Lower lobe of right lung (tissue), 2 donors: ENCODE measurements around the gene POLR3GL. TPM values are rescaled to one million over a fixed set of nuclear protein-coding genes. Genes with fewer than 3 reads are reported as not detected.
A peak's percentile ranks its signal among the peaks of the same experiment; 100 is the strongest.
"Not testable (repeated sequence)": the region's sequence is repeated elsewhere in the genome, so short reads cannot be mapped to it uniquely, and the experiment has no call there.

ENCODE experiments used
- ATAC-seq, 2 donors: fragments of 200-7000 bp; cut with Tn5 transposase; one replicate each; pipeline ENCODE4 v1.9.1; 2020 to 2022; ENCODE audit warnings: mild to moderate bottlenecking in 2 of 2, moderate library complexity in 2 of 2
- DNase-seq: peaks from one replicate; pipeline ENCODE4 v3.0.0-alpha.2; 2020
- H3K27ac ChIP-seq: fragments of 200-600 bp; one replicate; pipeline ENCODE4 v1.8.0; 2022
- H3K27me3 ChIP-seq: fragments of 200-600 bp; one replicate; pipeline ENCODE4 v1.8.0; 2022; ENCODE audit warnings: low read depth
- H3K36me3 ChIP-seq: fragments of 200-600 bp; one replicate; pipeline ENCODE4 v1.8.0; 2022; ENCODE audit warnings: mild to moderate bottlenecking
- H3K4me1 ChIP-seq: fragments of 200-600 bp; one replicate; pipeline ENCODE4 v1.8.0; 2022
- H3K4me3 ChIP-seq: fragments of 200-600 bp; one replicate; pipeline ENCODE4 v1.8.0; 2022; ENCODE audit warnings: mild to moderate bottlenecking
- H3K9me3 ChIP-seq: fragments of 200-600 bp; one replicate; pipeline ENCODE4 v1.8.0; 2022
- intact Hi-C: fragments of 100-400 bp; cut with DNase I; formaldehyde crosslinking; loops from one replicate; pipeline ENCODE4 v1.11.0; 2022
- total RNA-seq: library from RNA; stranded (reverse); fragmentation: NEBNext Ultra II Directional; extraction: Animal tissue kit (Norgen Biotek cat#: 25700); gene quantifications from one replicate; pipeline ENCODE4 v1.2.1, GENCODE V29; 2021
- TF ChIP-seq, protein P1 (sequence below): fragments of 200-600 bp; IDR thresholded peaks from one replicate; pipeline ENCODE4 v1.8.0; 2022; ENCODE audit warnings: antibody characterized with exemption, mild to moderate bottlenecking
- donor health status: DM: no; HTN: yes; CAD: no; lungs with severe emphysema.

POLR3GL gene
- total RNA-seq, 1 donor from 2014 or later, result 25.4 TPM

DNA sequence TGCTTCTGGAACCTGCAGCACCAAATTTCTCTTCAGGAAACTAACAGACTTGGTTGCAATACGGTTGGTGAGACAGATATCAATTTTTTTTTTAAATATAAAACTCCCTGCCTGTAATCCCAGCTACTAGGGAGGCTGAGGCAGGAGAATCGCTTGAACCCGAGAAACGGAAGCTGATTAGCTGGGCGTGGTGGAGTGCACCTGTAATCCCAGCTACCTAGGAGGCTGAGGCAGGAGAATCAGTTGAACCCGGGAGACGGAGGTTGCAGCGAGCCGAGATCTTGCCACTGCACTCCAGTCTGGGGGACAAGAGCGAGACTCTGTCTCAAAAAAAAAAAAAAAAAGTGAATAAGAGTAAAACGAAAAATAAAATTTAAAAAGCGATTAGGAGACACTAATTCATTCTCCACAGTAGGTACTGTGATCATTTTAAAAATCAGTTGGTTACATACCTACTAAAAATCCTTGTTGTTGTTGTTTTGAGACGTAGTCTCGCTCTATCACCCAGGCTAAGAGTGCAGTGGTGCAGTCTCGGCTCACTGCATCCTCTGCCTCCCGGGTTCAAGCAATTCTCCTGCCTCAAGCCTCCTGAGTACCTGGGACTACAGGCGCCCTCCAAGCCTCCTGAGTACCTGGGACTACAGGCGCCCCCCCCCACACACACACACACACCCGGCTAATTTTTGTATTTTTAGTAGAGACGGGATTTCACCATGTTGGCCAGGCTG lies 36.4 kb upstream of the POLR3GL start:
- Histone ChIP-seq H3K36me3 (peaks cover 25% of the 10 kb centered on the region), H3K27me3 (no peaks in the 10 kb centered on the region), H3K4me1 (peaks cover 28% of the 10 kb centered on the region), H3K27ac (peak overlapping the region; percentile 90), H3K9me3 (no peaks in the 10 kb centered on the region), H3K4me3 (peak overlapping the region; percentile 77)
- ATAC-seq, result no peak
- intact Hi-C loops, result no loop called here
- TF ChIP-seq, protein P1, sequence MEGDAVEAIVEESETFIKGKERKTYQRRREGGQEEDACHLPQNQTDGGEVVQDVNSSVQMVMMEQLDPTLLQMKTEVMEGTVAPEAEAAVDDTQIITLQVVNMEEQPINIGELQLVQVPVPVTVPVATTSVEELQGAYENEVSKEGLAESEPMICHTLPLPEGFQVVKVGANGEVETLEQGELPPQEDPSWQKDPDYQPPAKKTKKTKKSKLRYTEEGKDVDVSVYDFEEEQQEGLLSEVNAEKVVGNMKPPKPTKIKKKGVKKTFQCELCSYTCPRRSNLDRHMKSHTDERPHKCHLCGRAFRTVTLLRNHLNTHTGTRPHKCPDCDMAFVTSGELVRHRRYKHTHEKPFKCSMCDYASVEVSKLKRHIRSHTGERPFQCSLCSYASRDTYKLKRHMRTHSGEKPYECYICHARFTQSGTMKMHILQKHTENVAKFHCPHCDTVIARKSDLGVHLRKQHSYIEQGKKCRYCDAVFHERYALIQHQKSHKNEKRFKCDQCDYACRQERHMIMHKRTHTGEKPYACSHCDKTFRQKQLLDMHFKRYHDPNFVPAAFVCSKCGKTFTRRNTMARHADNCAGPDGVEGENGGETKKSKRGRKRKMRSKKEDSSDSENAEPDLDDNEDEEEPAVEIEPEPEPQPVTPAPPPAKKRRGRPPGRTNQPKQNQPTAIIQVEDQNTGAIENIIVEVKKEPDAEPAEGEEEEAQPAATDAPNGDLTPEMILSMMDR, result no peak
- no peak for DNase-seq

DNA sequence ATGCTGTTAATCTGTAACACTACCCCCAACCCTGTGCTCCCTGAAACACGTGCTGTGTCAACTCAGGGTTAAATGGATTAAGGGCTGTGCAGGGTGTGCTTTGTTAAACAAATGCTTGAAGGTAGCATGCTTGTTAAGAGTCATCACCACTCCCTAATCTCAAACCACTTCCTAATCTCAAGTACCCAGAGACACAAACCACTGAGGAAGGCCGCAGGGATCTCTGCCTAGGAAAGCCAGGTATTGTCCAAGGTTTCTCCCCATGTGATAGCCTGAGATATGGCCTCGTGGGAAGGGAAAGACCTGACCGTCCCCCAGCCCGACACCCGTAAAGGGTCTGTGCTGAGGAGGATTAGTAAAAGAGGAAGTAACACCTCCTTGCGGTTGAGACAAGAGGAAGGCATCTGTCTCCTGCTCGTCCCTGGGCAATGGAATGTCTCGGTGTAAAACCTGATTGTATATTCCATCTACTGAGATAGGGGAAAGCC lies 31.9 kb upstream of the POLR3GL start:
- peak in 1 of 2 donors; percentile 33 for ATAC-seq
- H3K27me3 ChIP-seq, intact Hi-C loops, H3K4me3 ChIP-seq, H3K9me3 ChIP-seq, DNase-seq: not testable (repeated sequence)
- Histone ChIP-seq H3K27ac (peak overlapping the region; percentile 28), H3K36me3 (peaks cover 44% of the 10 kb centered on the region), H3K4me1 (peaks cover 20% of the 10 kb centered on the region)

DNA sequence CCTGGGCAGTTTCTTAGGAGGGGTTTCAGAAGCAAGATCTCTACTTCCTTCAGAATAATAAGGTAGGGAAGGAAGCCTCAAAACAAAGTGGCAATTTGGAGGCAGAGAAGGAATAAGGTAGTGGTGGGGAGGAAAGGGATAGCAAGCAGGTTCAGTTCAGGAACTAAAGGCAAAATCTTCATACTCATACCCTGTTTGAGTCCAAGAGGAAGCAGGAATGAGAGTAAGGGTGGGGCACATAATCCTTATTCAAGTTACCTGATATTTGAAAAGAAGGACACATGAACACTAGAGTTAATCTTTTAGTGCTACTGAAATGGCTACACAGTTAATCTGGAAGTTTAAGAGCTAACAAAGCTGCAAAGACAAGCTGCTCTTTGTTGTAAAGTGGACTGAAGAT lies 28.8 kb upstream of the POLR3GL start:
- Histone ChIP-seq H3K27ac (no peak overlapping the region), H3K27me3 (no peaks in the 10 kb centered on the region), H3K36me3 (peaks cover 65% of the 10 kb centered on the region), H3K4me1 (peaks cover 15% of the 10 kb centered on the region), H3K9me3 (no peaks in the 10 kb centered on the region), H3K4me3 (no peak overlapping the region)
- TF ChIP-seq, protein P1, result no peak
- ATAC-seq, result no peak
- intact Hi-C loops, result no loop called here
- DNase-seq, result no peak

DNA sequence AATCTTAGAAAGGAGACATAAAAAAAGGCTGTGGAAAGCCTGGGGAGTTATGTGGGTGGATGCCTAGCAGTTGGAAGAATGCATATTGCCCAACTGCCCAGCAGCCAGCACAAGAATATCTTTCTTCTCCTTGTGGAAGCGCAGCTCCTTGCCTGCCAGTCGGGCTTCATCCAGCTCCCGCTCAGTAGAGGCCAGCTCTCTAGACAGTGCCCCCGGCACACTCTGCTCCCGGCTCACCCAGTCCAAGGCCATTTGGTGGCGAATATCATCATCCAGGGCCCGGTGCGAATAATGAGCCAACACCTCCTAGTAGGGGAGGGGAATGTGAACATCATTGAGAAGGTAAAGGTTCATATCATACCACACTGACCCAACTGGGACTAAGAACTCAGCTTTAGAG lies 28.2 kb upstream of the POLR3GL start:
- intact Hi-C loops, result no loop called here
- Histone ChIP-seq H3K4me3 (no peak overlapping the region), H3K4me1 (peaks cover 15% of the 10 kb centered on the region), H3K27ac (no peak overlapping the region), H3K9me3 (no peaks in the 10 kb centered on the region), H3K27me3 (no peaks in the 10 kb centered on the region), H3K36me3 (peaks cover 70% of the 10 kb centered on the region)
- ATAC-seq, result peak in 1 of 2 donors; percentile 47
- TF ChIP-seq, protein P1, result no peak
- DNase-seq, result no peak

DNA sequence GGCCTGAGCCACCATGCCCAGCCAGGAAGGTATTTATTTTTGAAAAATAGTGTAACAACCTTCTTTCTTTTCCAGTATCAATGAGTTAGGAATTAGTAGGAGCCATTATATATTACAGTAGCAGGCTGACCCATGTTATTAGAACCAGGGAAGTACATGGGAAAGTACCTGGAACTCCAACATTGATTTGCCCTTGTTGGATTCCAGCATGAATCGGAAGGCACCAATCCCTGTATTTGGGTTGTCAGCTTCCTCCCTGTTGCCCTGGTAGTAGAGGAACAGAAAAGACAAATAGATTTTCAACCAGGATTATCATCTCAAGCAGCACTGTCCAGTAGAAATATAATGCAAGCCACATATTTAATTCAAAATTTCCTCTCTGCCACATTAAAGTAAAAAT lies 27.1 kb upstream of the POLR3GL start:
- H3K27ac ChIP-seq, result no peak overlapping the region
- H3K9me3 ChIP-seq, result no peaks in the 10 kb centered on the region
- H3K4me3 ChIP-seq, result no peak overlapping the region
- DNase-seq, result no peak
- peaks cover 9% of the 10 kb centered on the region for H3K4me1 ChIP-seq
- peaks cover 82% of the 10 kb centered on the region for H3K36me3 ChIP-seq
- intact Hi-C loops, result no loop called here
- no peak for ATAC-seq
- no peaks in the 10 kb centered on the region for H3K27me3 ChIP-seq
- TF ChIP-seq, protein P1, result no peak

DNA sequence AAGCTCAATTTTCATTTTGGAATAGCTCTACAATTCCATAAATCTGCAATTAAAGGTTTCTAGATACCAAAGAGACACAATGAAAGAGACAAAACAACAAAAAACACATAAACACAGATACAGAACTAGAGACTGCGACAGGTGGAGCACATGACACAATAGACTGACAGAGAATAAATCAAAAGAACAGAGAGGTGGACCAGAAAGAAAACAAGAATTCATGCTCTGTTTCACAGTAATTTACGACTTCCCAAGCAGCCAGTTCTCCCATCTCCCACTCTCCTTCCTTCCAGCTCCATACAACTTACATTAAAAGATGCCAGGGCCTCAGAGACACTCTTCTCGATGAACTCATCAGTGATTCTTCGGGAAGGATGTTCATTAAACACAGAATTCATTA lies 22.1 kb upstream of the POLR3GL start:
- DNase-seq, result no peak
- TF ChIP-seq, protein P1, result no peak
- no peaks in the 10 kb centered on the region for H3K27me3 ChIP-seq
- H3K36me3 ChIP-seq, result peaks cover 64% of the 10 kb centered on the region
- no peak overlapping the region for H3K4me3 ChIP-seq
- H3K4me1 ChIP-seq, result no peaks in the 10 kb centered on the region
- H3K27ac ChIP-seq, result no peak overlapping the region
- no peak for ATAC-seq
- intact Hi-C loops, result no loop called here
- no peaks in the 10 kb centered on the region for H3K9me3 ChIP-seq
